Panc1 (cell line): ENCODE measurements around the gene MEIS2.

Source experiments
- CTCF ChIP-seq: fragments of 450-650 bp; IDR thresholded peaks from 2 replicates; pipeline ENCODE4 v1.5.1; 2017; ENCODE audit warnings: mild to moderate bottlenecking
- POLR2AphosphoS5 ChIP-seq: IDR thresholded peaks from 2 replicates; pipeline ENCODE4 v1.6.1; 2012; ENCODE audit warnings: mild to moderate bottlenecking, low read depth, low read length, moderate library complexity
- REST ChIP-seq, 2 experiments: IDR thresholded peaks; 2 replicates each; pipeline ENCODE4 v1.6.1; 2011 to 2012; ENCODE audit warnings: low read depth in 2 of 2, control low read depth in 1 of 2, low read length in 1 of 2, mild to moderate bottlenecking in 1 of 2, moderate library complexity in 1 of 2; ENCODE audit not compliant: insufficient read depth in 1 of 2
- SIN3A ChIP-seq: IDR thresholded peaks from 2 replicates; pipeline ENCODE4 v1.6.1; 2012; ENCODE audit warnings: low read depth, mild to moderate bottlenecking, low read length, moderate library complexity, borderline replicate concordance; ENCODE audit not compliant: insufficient read depth
- TCF7L2 ChIP-seq: IDR thresholded peaks from 2 replicates; pipeline ENCODE4 v1.6.1; 2011; ENCODE audit warnings: mild to moderate bottlenecking, low read depth, low read length, inconsistent platforms

GRCh38 chr15:37111427-37111717 lies 11.0 kb upstream of the MEIS2 start:
- TF ChIP-seq CTCF, result no peak
- no peak for TF ChIP-seq SIN3A
- no peak for TF ChIP-seq POLR2AphosphoS5
- TF ChIP-seq REST (IDR thresholded peaks at IDR 0.05; ENCODE audit: insufficient read depth in 1 of 2, low read depth in 2 of 2, low read length in 1 of 2), result no peak
- TF ChIP-seq TCF7L2, result no peak
